Heart left ventricle (tissue), 13 donors: ENCODE measurements around the gene BAIAP2L2.
"Not testable (repeated sequence)": the region's sequence is repeated elsewhere in the genome, so short reads cannot be mapped to it uniquely, and the experiment has no call there.

Experiments
- CTCF ChIP-seq, 12 donors: fragments of 200-600 bp; sonication (generic) in 4 of 12; IDR thresholded peaks; one replicate each; pipeline versions ENCODE4 v1.5.0 to v1.8.0; 2018 to 2022; ENCODE audit warnings: antibody characterized with exemption in 12 of 12, mild to moderate bottlenecking in 5 of 12
- POLR2A ChIP-seq, 2 donors: fragments of 450-650 bp; IDR thresholded peaks; one replicate each; pipeline ENCODE4 v1.6.1; 2017; ENCODE audit warnings: antibody characterized with exemption in 2 of 2, mild to moderate bottlenecking in 2 of 2, moderate library complexity in 2 of 2
- donor health status: ischemic (EF 13 %, LVEDD 7.1; RV severe dilation, severe dysfunction).
- donor health status: DM: no; HTN: yes; CAD: no.
- donor health status: DM: no; HTN: no; CAD: no.
- donor health status: ischemic (EF 25% LVEDD 6.9; RV normal size, moderate dysfunction).
- donor health status: ischemic (EF 25% LVEDD 5.7; RV mildly dilated, moderate dysfunction).
- donor health status: ischemic (EF 35%, LVEDD 5.7; RV mildly dilated, moderate dysfunction).
- donor health status: nonischemic (EF 11% LVEDD 7.7; RV severe dilation, severe dysfunction).
- donor health status: DM: yes; HTN: yes; CAD: no.
- donor health status: PGD.
- donor health status: ischemic (EF 29% LVEDD 5.4; RV normal size, mild dysfunction).
- donor health status: nonischemic (EF 23%, LVEDD 6.1; RV moderate dilation, normal function).

GRCh38 chr22:38117556-38117955 is 7.1 kb upstream of the BAIAP2L2 start:
- TF ChIP-seq CTCF, POLR2A (IDR thresholded peaks at IDR 0.05): not testable (repeated sequence)
